22Rv1 (cell line): ENCODE data around the gene PHF11.

Experiments
- CTCF ChIP-seq: fragments of 450-650 bp; IDR thresholded peaks from 2 replicates; pipeline ENCODE4 v1.5.1; 2017; ENCODE audit warnings: mild to moderate bottlenecking
- ZFX ChIP-seq: fragments of 450-650 bp; IDR thresholded peaks from 2 replicates; pipeline ENCODE4 v1.6.1; 2017; ENCODE audit warnings: antibody characterized with exemption, borderline replicate concordance

GRCh38 chr13:49455007-49455398 lies 40.8 kb upstream of the PHF11 start:
- TF ChIP-seq CTCF, result no peak
- TF ChIP-seq ZFX, result no peak
